ENCODE measurements around the gene CLDN19.
"Not testable (repeated sequence)": the region's sequence is repeated elsewhere in the genome, so short reads cannot be mapped to it uniquely, and the experiment has no call there.

The CLDN19 gene

DNA sequence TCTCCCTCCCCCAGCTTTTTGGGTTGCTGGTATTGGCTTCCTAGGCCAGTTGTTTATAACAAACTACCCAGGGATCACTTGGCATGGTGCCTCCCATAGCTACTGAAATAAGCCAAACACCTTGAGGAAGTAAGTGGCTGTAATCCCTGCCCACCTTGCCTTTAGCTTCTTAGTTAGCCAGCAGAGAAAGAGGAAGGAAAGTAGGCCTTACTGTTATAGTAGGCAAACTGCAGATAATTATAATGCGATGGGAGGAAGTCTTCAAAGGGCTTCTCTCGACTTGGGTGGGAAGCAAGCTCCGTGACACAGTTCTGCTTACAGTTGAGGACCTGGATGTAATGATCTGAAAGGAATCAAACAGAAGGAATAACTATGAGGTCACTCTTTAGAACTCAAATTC is 18.6 kb upstream of the CLDN19 start:
- DNase-seq = no peak

DNA sequence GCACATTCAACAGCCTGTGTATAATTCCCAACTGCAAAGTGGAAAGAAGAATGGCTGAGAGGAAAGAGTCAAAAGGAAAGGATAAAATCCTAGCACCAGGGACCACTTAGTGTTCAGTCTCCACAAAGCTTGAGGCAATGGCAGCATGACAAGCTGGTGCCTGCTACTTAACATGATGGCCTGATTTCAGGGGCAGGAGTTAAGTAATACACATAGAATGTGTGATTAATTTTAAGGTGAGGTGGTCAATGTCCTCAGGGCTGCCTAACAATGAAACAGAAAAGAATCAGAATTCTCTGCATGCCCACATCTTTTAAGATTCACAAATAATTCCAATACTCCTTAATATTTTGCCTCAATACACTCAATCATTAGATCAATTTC is 17.8 kb upstream of the CLDN19 start:
- DNase-seq = no peak

DNA sequence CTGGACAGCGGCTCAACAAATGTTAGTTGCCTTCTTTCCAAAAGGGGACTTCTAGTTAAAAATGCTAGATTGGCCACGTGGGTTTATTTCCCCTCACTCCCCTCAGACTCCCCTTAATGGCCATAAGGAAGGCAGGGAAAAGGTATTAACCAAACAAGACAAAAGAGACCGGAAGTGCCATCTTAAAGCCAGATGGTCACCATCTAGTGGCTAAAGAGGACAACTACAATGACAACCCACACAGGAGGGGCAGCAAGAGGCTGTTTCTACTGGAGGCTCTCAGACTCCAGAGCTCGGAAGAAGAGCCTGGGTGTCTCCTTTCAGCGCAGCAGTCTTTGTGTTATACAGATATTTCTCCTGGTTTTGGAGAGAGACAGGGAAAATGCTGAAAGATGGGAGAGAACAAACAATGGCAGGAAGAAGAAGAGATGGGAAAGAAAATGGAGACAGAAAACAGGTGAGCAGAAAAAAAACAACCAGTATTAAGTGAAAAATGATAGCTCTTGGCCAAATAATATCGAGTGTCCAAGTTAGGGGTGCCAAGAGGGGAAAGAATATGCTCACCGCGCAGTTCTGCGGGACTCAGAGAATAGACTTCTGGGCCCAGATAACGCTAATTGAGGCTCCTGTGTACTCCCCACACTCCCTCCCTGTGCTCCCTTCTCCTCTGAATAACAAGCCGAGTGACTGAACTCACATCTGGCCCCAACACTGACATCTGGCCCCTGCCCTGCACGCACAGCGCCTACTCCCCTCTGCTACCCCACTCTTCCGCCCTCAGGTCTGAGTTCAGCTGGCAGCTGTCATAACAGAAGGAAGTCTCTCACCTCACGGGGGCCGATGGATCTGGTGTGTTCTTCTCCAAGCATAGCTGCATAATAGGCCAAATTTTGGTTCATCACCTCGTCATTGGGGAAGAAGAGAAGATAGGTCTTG is 17.2 kb upstream of the CLDN19 start:
- peak; percentile 46 for DNase-seq

- DNase-seq = no peak
Measured at GRCh38 chr1:42753070-42753469, 13.0 kb upstream of the CLDN19 start.

DNA sequence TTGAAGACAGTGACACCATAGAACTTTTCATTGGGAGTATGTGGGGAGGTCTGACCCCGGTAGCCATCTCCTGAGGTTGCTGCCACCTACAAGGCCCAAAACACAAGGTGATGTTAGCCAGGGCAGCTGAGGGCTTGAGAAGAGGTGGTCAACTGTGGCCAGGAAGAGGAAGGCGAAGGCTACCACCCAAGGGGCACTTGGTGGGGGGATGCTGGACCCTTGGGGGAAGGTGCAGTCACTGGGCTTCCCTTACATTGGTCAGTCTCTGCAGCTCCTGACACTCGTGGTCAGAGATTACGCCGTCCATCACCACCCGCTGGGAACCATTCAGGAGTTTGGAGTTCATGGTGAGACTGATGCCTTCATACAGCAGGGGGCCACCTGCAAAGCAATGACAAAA is 12.2 kb upstream of the CLDN19 start:
- DNase-seq = no peak

DNA sequence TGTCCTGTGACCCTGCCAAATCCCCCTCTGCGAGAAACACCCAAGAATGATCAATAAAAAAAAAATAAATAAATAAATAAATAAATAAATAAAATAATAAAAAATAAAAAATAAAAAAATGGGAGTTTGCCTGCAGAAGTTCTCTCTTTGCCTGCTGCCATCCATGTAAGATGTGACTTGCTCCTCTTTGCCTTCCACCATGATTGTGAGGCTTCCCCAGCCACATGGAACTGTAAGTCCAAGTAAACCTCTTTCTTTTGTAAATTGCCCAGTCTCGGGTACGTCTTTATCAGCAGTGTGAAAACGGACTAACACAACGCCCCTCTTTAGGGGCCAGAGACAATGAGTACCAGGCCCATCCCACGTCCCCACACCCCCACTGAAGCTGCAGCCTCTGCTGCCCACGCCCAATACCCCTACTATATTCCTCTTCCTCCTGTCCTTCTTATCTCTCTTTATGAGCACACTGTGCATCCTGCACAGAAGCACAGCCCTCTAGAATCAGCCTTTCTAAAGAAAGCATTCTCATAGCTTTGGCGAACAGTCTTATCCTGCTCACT is 11.6 kb upstream of the CLDN19 start:
- not testable (repeated sequence) for DNase-seq

- no peak for DNase-seq
Measured at GRCh38 chr1:42750041-42750440, 10.0 kb upstream of the CLDN19 start.

GRCh38 chr1:42748461-42749410 is 8.7 kb upstream of the CLDN19 start:
- no peak for DNase-seq

DNA sequence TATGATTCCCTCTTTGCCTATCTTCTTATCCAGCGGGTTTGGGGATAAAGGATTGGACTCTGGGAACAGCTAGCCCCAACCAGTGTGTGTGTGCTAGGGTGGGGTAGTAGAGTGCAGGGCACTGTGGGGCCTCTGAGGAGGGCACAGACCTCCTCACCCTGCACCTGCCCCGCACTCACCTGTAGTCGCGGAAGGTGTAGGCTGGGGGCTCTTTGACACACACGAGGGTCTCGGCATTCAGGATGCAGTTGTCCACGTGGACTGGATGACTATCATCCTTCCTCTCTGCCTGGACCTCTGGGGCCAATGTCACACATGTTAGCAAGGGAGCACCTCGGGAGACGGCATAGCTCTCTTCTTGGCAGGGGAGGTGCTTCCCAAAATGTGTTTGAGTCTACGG is 8.0 kb upstream of the CLDN19 start:
- no peak for DNase-seq

DNA sequence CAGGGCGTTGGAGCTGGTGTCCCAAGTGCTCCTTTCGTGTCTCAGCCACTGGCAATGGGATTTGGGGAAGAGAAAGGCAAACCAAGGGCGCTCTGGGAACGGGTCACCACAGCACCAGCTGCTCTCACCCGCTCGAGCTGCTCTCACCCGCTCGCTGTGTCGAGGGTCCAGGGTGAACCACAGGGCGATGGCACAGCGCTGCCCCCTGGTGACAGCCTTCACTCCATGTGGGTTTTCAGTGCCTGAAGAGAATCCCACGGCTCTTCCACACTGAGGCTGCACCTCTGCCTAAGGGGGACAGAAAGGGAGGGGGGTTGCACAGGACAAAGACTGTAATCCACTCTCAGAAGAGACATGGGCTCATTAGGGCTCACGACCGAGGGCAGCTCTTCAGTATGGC is 7.1 kb upstream of the CLDN19 start:
- DNase-seq = peak; percentile 25

DNA sequence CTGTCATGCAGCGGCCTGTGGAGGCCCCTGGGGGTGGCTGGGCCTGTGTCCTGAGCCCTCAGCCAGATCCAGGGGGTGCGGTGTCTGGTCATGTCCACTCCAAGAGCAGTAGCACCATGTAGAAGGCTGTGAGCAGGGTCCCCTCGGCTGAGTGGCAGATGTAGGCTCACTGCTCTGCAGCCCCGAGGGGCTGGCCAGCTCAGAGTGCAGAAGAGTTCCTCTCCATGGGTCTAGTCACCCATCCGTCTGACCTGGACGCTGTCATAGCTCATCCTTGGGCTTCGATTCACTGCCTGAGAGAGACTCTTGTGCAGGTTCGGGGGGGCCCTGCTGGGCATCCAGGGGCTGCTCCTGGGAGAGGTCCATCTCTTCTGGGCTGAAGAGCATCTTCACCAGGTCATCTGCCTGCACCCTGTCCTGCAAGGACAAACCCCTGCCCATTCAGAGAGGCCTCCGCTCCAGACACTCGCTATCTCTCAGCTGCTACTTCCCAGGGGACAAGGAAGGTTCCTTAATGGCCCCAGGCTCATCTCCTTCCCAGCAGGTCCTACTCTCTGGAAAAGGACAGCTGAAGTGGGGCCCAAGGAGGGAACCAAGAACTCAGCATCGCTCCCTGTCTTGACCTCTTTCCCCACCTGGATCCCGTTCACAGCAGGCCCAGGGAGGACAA is 6.5 kb upstream of the CLDN19 start:
- no peak for DNase-seq

DNA sequence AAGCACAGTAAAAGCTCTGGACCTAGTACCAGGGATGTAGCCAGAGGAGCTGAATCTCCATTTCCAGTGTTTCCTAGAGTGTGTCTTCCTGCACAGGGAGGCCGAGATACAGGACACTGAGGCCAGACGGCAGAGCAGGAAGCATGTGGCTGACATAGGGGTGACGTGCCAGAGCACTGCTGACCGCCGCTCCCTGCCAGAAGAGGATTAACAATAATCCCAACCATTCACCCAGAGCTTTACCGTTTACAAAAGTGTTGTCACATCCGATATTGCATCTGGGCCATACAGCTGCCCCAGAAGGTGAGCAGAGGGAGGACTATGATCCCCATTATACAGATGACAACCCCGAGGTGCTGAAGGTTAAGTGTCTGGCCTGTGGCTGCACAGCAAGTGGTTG is 5.8 kb upstream of the CLDN19 start:
- DNase-seq = no peak

DNA sequence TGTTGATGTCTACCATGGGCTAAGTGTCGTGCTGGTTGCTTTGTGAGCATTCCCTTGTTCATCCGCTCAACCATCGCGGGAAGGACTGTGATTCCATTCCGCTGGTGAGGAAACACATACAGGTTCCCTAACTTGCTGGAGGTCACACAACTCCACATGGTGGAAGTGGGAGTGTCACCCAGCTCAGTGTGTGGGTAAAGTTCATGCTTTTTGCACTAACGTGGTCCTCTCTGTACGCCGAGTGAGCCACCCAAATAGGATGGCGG is 4.0 kb upstream of the CLDN19 start:
- no peak for DNase-seq

DNA sequence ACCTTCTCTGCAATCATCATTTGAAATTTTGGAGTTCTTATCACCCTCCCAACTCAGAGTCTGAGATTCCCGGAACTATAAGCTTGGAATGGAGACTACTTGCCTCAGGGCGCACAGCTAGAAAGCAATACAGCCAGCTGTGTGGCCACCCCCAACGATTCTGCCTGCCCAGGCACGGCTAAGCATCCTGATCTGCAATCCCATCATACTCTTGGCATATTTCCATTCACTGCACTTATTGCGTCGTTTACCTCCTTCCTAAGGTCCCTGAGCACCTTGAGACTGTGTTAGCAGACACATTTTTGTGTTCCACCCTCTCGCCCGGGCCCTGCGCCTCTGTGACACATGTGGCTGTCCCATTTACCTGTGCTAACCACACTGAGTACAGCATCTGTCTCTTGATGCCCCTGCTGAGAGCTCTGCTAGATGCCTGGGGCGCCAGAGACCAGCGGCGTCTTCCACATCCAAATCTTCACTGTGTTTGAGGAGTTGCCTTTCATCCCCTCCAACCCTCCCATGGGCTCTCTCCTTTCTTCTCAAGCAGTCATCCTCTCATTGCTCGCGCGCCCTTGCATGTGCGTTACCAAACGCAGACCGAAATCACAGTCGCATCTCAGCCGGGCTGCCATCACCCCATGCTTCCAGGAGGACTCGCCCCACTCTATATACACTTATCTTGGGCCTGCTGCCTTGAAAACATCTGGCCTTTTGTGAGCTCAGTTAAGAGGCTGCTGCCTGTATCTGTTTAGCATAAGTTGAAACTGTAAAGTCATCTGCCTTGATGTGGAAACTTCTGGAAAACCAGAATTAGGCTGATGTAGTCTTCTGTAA is 3.5 kb upstream of the CLDN19 start:
- no peak for DNase-seq

DNA sequence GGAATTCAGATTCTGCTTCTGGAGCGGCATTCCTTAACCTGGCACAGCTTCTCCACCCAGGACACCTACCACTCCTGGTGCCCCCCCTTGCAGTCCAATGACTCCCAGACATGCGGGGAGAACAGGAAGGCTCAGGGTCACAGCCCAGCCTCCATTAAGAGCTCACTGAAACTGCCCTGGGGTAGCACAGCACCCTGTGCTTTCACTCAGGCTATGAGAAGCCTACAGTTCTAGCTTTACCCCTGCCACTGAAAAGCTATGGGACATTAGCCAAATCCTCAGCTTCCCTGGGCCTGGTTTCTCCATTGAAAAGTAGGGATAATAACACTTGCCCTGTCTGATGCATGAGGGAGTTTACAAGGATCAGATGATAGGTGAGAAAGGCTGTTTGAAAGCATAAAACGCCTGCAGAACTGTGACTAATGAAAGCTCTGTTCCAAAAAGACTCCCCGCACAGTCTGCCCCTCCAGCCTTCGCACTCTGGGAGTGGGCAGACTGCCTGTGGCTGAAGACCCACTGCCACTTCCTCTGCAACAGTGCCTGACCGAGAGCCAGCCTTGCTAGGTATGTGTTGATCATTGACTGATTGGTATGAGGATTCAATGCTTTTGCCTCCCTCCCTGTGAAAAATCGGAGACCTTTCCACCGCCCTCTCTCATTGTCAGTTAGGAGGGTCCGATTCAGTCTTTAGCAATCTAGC is 2.7 kb upstream of the CLDN19 start:
- no peak for DNase-seq

- no peak for DNase-seq
Measured at GRCh38 chr1:42742141-42742540, 2.1 kb upstream of the CLDN19 start.

GRCh38 chr1:42741706-42742105 is 1.7 kb upstream of the CLDN19 start:
- no peak for DNase-seq

DNA sequence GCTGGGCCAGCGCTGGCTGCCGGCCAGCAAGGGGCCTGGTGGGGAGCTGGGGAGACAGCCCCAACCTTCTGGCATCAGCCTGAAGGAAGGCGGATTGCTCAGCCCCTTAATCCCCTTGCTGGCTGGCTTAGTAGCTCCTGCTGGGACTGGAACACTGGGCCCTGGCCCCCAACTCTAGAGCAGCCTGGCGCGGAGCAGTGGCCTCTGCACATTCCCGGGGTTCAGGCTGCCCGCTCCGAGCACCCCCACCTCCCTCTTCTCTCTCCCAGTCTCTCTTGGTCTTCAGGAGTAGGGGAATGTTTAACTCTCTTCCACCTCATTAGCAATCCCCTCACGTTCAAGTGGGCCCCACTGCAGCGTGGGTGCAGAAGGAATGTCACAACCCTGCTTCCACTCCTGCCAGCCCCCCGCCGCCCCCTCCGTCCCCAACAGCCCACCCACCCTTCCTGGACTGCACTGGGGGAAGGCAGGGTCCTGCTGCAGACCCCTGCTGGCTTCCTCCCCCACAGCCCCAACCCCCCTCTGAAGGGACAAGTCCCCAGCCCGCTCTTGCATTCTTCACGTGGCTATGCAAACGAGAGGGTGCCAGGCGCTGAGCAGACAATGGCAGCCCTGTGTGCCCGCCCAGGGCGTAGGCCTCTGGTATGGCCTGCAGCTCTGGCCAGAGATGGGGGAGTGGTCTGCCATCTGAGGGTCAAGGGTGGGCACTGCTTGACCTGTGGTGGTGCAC is 980 bp upstream of the CLDN19 start:
- DNase-seq = no peak

DNA sequence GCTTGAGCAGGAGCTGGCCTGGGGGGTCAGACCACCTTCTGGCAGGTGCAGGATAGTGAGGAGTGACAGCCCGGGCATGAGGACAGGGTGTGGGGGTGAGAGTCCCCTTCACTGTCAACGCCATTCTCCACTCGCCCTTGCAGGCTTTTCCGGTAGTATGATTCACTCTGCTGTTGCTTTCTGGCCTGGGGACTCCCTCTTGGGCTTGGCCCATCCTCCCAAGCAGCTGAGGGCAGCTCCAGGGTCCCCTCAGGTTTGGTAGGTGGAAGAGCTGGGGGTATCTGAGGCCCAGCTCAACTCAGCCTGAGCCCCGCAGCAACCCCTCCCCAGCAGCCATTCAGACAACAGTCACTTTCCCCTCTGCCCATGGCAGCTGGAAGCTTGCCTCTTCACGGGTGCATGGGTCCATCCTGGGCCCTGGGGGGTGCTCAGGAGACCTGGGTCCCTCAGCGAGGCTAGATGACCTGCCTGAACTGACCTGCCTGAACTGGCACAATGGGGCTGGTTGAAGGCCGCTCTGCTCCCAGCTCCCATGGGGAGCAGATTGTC is 1.3 kb downstream of the CLDN19 start:
- no peak for DNase-seq

DNA sequence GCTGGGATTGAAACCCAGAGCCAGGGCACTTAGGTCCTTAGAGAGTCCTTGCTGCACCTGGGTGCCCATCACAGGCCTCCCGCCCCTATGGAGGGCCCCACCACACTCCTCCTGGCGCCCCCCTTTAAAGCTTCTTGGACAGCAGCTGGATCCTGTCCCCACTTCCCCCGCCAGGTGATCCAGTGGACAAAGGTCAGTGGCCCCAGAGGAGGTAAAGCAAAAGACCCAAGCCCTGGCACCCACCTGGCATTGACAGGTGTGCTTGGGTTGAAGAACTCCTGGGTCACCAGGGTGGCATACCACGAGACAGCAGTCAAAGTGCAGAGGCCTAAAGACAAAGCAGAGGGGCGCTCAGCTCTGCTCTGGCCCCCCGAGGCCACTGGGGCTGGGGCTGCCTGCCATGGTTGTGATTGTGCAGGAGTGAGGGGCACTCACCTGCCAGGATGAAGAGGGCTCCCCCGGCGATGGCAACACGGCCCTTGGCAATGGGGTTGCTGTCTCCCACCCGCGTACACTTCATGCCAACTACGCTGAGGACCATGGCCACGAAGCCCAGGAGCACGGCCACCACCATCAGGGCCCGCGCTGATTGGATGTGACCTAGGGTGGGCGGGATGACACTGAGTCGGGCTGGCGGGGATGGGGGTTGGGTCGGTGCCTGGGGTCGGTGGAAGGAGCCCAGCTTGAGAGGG is 1.9 kb downstream of the CLDN19 start:
- no peak for DNase-seq
